HG03064 (cell line): ENCODE results near the gene HAUS6.
"Not testable (repeated sequence)": the region's sequence is repeated elsewhere in the genome, so short reads cannot be mapped to it uniquely, and the experiment has no call there.

Experiments
- ATAC-seq: cut with Tn5 transposase; IDR thresholded peaks from one replicate; pipeline ENCODE4 v1.9.1; 2021; ENCODE audit warnings: low read depth; ENCODE audit not compliant: unreplicated experiment

HAUS6 gene

DNA sequence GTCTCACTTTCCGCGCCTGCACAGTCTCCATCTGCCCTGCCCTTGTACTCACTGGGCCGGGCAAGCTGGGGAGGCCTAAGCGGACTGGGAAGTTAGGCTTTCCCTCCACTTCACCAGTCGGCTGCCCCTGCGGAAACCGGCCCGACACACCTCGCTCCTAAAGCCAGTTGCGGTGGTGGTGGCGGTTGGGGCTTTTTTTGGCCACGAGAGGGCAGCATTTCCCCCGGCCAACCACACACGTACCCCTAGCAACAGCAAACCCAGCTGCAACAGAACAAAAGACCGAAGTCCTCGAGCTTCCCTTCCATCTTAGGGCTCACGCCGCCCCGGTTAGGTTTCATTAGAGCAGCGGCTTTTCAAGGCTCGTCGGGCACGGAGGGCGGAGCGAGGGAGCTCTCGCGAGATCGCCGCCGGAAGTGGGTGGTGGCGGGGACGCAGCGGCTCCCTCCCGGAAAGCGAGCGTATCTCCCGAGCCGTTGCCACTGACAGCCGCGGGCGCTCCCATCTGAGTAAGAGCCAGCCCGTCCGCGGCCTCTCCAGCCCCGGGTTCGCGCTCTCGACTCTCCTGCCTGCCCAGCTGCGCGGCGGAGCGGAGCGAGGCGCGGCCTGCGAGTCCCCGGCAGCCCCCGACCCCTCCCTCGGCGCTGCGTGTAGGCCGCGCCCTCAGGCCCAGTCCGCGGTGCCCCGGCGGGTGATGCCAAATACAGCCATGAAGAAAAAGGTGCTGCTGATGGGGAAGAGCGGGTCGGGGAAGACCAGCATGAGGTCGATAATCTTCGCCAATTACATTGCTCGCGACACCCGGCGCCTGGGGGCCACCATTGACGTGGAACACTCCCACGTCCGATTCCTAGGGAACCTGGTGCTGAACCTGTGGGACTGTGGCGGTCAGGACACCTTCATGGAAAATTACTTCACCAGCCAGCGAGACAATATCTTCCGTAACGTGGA, 53.5 kb downstream of the HAUS6 start, which contains the start of gene RRAGA:
TSS of gene RRAGA (plus strand) at position 462 of the 951 bp plus-strand sequence. CDS start at position 695, 233 bp downstream.
- ATAC-seq: peak; percentile 88

- no peak for ATAC-seq
Measured at GRCh38 chr9:19036611-19037010, 66.1 kb downstream of the HAUS6 start.

- no peak for ATAC-seq
Measured at GRCh38 chr9:19033015-19033414, 69.7 kb downstream of the HAUS6 start, which contains the start of gene SAXO1. TSS of gene SAXO1 (minus strand) at chr9:19033209. CDS start at chr9:19032908, 301 bp downstream.

DNA sequence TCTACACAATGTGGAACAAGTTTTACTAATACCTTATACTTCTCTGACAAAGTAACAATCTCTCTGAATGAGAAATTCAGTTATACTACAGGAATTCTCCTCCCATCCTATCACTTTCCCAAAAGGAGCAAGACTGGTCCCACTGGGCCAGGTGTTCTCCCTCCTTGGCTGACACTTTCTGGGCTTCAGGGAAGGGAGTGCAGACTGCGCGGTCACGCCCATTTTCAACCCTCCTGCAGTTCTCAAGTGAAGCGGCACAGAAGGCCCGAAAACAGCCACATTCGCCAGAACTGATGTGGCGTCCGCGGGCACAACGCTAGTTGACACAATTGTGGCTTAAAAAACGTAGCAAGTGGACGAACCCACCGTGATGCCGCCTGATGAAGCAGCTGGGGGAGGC, 70.3 kb downstream of the HAUS6 start:
- ATAC-seq: no peak

DNA sequence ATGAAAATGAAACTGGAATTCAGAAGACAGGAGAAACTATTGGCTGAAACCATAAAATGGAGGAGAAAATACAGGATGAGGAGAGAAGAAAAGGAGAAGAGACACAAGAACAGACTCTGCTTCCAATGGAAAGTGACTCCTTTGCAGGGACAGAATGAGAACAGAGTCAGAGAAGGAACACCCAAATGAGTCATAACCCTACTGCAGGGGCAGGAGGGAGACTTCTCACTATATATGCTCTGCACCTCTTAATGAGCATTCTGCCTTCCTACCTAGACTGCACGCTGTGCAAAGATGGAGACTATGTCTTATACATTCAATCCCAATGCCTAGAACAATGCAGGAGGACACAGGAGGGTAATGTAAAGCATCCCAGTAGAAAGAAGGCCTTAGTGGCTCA, 71.8 kb downstream of the HAUS6 start:
- no peak for ATAC-seq

GRCh38 chr9:19028835-19029451, 73.8 kb downstream of the HAUS6 start:
- ATAC-seq: no peak

- no peak for ATAC-seq
Measured at GRCh38 chr9:19027825-19028224, 74.9 kb downstream of the HAUS6 start.

DNA sequence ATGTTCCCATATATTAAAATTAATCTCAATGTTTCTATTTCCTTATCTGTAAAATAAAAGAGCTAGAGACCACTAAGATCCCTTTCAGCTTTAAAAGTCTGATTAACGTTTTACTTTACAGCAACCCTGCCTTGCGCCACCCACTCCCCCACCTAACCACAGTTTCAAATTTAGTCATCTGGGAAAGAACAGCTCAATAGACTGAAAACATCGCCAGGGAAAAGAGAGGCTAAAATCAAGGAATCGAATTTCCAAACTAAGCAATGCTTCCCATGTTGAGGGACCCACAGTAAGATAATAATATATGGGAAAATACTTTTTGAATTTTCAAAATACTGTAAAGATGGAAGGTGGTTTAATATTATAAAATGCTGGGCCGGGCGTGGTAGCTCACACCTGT, 76.3 kb downstream of the HAUS6 start:
- no peak for ATAC-seq

DNA sequence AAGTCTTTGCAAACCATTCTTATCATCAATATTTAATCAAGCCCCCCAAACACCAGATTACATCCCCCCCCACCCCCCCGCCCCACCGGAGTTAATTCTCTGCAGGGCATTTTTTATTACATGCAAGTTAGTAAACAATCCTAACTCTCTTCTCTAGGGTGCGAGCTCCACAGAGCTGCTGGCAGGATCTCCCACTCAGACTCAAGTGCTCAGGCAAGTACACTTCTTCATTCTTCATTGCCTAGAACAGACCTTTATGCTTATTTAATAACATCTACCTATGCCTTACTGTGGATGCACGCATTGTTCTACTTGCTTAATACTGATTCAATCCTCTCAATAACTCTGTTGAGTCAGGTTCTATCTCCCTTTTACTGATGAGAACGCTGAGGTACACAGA, 79.6 kb downstream of the HAUS6 start:
- ATAC-seq: no peak

DNA sequence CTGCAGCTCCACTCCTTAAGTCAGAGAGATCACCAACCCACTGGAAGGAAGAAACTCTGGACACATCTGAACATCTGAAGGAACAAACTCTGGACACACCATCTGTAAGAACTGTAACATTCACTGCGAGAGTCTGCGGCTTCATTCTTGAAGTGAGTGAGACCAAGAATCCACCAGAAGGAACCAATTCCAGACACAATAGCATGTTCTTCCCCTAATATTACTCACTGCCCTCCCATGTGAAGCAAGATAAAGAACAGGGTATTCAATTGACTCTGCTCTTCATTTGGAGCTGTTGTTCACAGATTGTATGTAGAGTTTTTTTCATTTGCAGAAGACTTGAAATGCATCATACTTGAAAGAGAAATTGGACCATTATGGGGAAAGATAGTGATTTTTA, 80.5 kb downstream of the HAUS6 start:
- ATAC-seq: no peak

- ATAC-seq: not testable (repeated sequence)
Measured at GRCh38 chr9:19021649-19022048, 81.1 kb downstream of the HAUS6 start.

DNA sequence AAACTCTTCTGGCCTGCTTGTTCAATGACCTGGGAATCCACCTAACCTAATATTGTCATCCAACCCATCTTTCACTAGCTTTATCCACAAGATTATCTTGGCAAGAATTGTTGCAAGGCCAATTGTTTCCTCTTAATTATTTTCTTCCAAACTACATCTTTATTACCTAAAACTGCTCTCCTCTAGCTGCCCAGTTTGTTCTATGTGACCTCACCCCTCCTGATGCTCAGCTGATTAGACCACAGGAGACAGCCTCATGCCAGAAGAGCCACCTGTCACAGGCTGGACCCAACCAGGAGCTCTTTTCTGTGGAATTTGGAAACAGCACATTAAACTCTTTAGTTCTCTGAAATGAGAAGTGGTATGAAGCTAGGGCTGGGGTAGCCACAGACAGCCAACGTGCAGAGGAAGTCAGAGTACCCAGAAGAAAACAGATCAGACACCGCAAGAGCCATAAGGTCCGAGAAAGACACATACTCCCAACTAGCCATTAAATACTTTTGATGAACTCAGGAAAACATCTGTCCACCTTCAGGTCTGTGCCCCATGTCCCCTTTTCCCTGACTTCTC, 81.7 kb downstream of the HAUS6 start:
- ATAC-seq: no peak

DNA sequence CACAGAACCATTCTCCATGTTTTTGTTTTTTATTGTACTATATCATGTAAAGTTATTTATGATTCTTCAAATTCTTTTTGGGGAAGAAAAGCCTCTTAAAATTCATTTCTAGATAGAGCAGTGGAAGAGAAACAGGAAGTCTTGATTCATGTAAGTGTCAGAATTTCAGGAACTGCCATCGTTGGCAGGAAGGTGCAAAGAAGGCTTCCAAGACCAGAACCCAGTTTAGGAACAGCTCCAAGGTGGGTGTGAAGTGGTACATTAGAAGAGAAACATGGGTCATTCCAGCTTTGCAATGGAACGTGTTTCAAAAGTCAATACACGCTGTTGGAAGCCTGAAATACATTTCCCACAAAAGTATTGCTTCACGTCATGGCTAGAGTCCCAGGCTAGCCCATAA, 84.5 kb downstream of the HAUS6 start:
- ATAC-seq: no peak

- no peak for ATAC-seq
Measured at GRCh38 chr9:19009391-19009965, 93.2 kb downstream of the HAUS6 start.
